Thoracic aorta (tissue), 2 donors: Measurements from ENCODE around the gene RNF212. TPM values are rescaled to one million over a fixed set of nuclear protein-coding genes. Genes with fewer than 3 reads are reported as not detected.

Experiments
- ATAC-seq: fragments of 150-250 bp; one replicate; pipeline ENCODE4 v1.8.0; 2017; ENCODE audit warnings: low read depth; ENCODE audit not compliant: insufficient number of reproducible peaks, low FRiP score
- DNase-seq: peaks from one replicate; pipeline ENCODE4 v3.0.0-alpha.2; 2020; ENCODE audit warnings: low spot score
- H3K27ac ChIP-seq, 2 donors: fragments of 200-600 bp; sonication (generic); 1 replicate in 1 of 2; 2 replicates in 1 of 2; pipeline ENCODE4 v1.5.1; 2016; ENCODE audit warnings: mild to moderate bottlenecking in 2 of 2, moderate library complexity in 2 of 2
- H3K27me3 ChIP-seq: fragments of 200-600 bp; sonication (generic); replicated peaks from 2 replicates; pipeline ENCODE4 v1.6.0; 2016; ENCODE audit warnings: mild to moderate bottlenecking; ENCODE audit not compliant: insufficient read depth
- H3K36me3 ChIP-seq: fragments of 200-600 bp; sonication (generic); one replicate; pipeline ENCODE4 v1.5.1; 2016
- H3K4me1 ChIP-seq, 2 donors: fragments of 200-600 bp; sonication (generic); 1 replicate in 1 of 2; 2 replicates in 1 of 2; pipeline versions ENCODE4 v1.5.1 to v1.6.0; 2016; ENCODE audit warnings: low read depth in 2 of 2, mild to moderate bottlenecking in 1 of 2; ENCODE audit not compliant: control insufficient read depth in 1 of 2
- H3K4me3 ChIP-seq: fragments of 200-600 bp; sonication (generic); 2 replicates; pipeline ENCODE4 v1.5.1; 2016; ENCODE audit warnings: mild to moderate bottlenecking
- H3K9me3 ChIP-seq: fragments of 200-600 bp; sonication (generic); 2 replicates; pipeline ENCODE4 v1.5.1; 2016
- total RNA-seq, 2 donors: library from RNA; depleted of rRNA; stranded (reverse); fragments of >200 nt; gene quantifications; one replicate each; pipeline versions ENCODE4 v1.1.0 to v1.2.3, GENCODE V29; 2016
- TF ChIP-seq, protein P1 (sequence below): fragments of 200-600 bp; sonication (generic); IDR thresholded peaks from one replicate; pipeline ENCODE4 v1.5.1; 2019; ENCODE audit warnings: antibody characterized with exemption

The RNF212 gene
- total RNA-seq, 2 donors from 2014 or later = 1.2 to 2.4 TPM

DNA sequence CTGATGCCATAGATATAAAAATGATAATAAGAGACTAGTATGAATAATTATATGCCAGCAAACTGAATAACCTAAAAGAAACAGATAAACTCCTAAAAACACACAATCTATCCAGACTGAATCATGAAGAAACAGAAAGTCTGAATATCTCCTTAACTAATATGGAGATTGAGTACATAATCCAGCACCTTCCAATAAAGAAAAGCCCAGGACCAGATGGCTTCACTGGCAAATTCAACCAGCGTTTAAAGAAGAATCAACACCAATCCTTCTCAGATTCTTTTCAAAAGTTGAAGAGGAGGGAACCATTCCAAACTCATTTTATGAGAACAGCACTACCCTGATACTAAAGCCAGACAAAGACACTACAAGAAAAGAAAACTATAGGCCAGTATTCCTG lies 26.5 kb upstream of the RNF212 start:
- no peak overlapping the region for H3K4me3 ChIP-seq
- DNase-seq = no peak
- H3K4me1 ChIP-seq = no peaks in the 10 kb centered on the region
- ATAC-seq = no peak
- TF ChIP-seq, protein P1, sequence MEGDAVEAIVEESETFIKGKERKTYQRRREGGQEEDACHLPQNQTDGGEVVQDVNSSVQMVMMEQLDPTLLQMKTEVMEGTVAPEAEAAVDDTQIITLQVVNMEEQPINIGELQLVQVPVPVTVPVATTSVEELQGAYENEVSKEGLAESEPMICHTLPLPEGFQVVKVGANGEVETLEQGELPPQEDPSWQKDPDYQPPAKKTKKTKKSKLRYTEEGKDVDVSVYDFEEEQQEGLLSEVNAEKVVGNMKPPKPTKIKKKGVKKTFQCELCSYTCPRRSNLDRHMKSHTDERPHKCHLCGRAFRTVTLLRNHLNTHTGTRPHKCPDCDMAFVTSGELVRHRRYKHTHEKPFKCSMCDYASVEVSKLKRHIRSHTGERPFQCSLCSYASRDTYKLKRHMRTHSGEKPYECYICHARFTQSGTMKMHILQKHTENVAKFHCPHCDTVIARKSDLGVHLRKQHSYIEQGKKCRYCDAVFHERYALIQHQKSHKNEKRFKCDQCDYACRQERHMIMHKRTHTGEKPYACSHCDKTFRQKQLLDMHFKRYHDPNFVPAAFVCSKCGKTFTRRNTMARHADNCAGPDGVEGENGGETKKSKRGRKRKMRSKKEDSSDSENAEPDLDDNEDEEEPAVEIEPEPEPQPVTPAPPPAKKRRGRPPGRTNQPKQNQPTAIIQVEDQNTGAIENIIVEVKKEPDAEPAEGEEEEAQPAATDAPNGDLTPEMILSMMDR = no peak
- H3K9me3 ChIP-seq = no peaks in the 10 kb centered on the region
- H3K36me3 ChIP-seq = no peaks in the 10 kb centered on the region
- H3K27me3 ChIP-seq = no peaks in the 10 kb centered on the region
- H3K27ac ChIP-seq = no peak overlapping the region

DNA sequence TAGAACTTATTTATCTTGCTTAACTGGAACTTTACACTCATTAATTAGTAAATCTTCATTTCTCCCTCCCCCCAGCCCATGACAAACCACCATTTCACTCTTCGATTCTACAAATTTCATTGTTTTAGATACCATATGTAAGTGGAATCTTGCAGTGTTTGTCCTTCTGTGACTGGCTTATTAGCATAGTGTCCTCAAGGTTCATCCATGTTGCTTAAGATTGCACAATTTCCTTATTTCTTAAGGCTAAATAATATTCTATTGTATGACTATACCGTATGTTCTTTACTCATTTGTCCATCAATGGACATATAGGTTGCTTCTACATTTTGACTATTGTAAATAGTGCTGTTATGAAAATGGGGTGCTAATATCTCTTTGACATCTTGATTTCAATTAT lies 24.5 kb upstream of the RNF212 start:
- Histone ChIP-seq H3K36me3 (no peaks in the 10 kb centered on the region), H3K4me1 (no peaks in the 10 kb centered on the region), H3K27me3 (no peaks in the 10 kb centered on the region), H3K4me3 (peak overlapping the region; percentile 52), H3K27ac (no peak overlapping the region), H3K9me3 (no peaks in the 10 kb centered on the region)
- no peak for ATAC-seq
- TF ChIP-seq, protein P1 = no peak
- no peak for DNase-seq

DNA sequence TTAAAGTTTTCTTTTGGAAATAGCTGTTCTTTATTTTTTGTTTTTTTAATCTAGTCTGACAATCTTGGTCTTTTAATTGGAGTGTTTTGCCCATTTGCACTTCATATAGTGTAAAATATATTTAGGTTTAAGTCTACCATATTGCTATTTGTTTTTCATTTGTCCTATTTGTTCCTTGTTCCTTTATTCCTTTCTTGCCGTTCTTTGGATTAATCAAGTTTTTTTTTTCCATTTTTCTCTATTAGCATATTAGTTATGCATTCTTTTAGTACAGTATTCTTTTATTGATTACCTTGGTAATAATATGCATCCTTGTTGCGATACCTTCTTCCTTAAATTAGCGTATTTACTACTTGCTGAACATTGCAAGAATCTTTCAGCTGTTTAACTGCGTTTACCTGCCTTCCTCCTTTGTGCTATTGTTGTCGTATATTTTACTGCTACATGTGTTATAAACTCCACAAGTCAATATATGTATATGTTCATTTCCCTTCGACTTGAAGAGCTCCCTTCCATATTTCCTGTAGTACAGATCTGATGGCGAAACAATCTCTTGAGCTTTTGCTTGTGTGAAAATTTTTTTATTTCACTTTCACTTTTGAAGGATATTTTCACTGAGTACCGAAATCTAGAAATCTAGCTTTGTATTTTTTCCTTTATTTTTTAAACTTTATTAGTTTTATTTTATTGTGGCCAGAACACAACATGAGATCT lies 23.9 kb upstream of the RNF212 start:
- H3K4me3 ChIP-seq = peak overlapping the region; percentile 52
- no peak for ATAC-seq
- no peak for DNase-seq
- no peak overlapping the region for H3K27ac ChIP-seq
- no peaks in the 10 kb centered on the region for H3K27me3 ChIP-seq
- H3K36me3 ChIP-seq = no peaks in the 10 kb centered on the region
- TF ChIP-seq, protein P1 = no peak
- no peaks in the 10 kb centered on the region for H3K4me1 ChIP-seq
- H3K9me3 ChIP-seq = no peaks in the 10 kb centered on the region

- no peak for ATAC-seq
- no peak for DNase-seq
- no peaks in the 10 kb centered on the region for H3K9me3 ChIP-seq
- no peaks in the 10 kb centered on the region for H3K36me3 ChIP-seq
- TF ChIP-seq, protein P1 = no peak
- H3K27ac ChIP-seq = no peak overlapping the region
- no peak overlapping the region for H3K4me3 ChIP-seq
- no peaks in the 10 kb centered on the region for H3K27me3 ChIP-seq
- H3K4me1 ChIP-seq = no peaks in the 10 kb centered on the region
Observed at GRCh38 chr4:1136048-1136447, 22.7 kb upstream of the RNF212 start.

GRCh38 chr4:1133033-1133432 lies 19.7 kb upstream of the RNF212 start:
- no peak for ATAC-seq
- Histone ChIP-seq H3K9me3 (no peaks in the 10 kb centered on the region), H3K27me3 (no peaks in the 10 kb centered on the region), H3K4me1 (peaks cover 0 to 8% of the 10 kb centered on the region in 2 donors), H3K36me3 (no peaks in the 10 kb centered on the region), H3K27ac (no peak overlapping the region), H3K4me3 (no peak overlapping the region)
- TF ChIP-seq, protein P1 = no peak
- DNase-seq = no peak
